ENCODE measurements around the gene TTI1. TPM values are rescaled to one million over a fixed set of nuclear protein-coding genes. Genes with fewer than 3 reads are reported as not detected.

Gene TTI1
- polyA plus RNA-seq, 3 donors from 2014 or later = 8.8 to 17.7 (median 15.4) TPM

GRCh38 chr20:37936451-37936850, 96.8 kb downstream of the TTI1 start:
- no peaks in the 10 kb centered on the region for H3K36me3 Mint-ChIP-seq
- no peak overlapping the region for H3K4me3 Mint-ChIP-seq
- no peaks in the 10 kb centered on the region for H3K4me1 Mint-ChIP-seq
- peaks cover 0 to 2% (median 0%) of the 10 kb centered on the region in 6 donors for H3K9me3 Mint-ChIP-seq
- H3K27ac Mint-ChIP-seq = no peak overlapping the region
- peaks cover 1 to 3% (median 2%) of the 10 kb centered on the region in 3 donors for H3K27me3 Mint-ChIP-seq (ENCODE audit: low read depth in 3 of 3)
- DNase-seq = no peak

- DNase-seq = no peak
- H3K27ac Mint-ChIP-seq = no peak overlapping the region
- no peaks in the 10 kb centered on the region for H3K36me3 Mint-ChIP-seq
- peaks cover 1 to 3% (median 1%) of the 10 kb centered on the region in 3 donors for H3K27me3 Mint-ChIP-seq (ENCODE audit: low read depth in 3 of 3)
- H3K4me1 Mint-ChIP-seq = no peaks in the 10 kb centered on the region
- H3K9me3 Mint-ChIP-seq = peaks cover 0 to 2% (median 0%) of the 10 kb centered on the region in 6 donors
- no peak overlapping the region for H3K4me3 Mint-ChIP-seq
These were observed 97.2 kb downstream of the TTI1 start for GRCh38 chr20:37936041-37936440.

- Mint-ChIP-seq H3K4me3 (no peak overlapping the region), H3K4me1 (no peaks in the 10 kb centered on the region), H3K36me3 (no peaks in the 10 kb centered on the region), H3K27me3 (ENCODE audit: low read depth in 3 of 3) (peaks cover 0 to 1% (median under 1%) of the 10 kb centered on the region in 3 donors), H3K27ac (no peak overlapping the region), H3K9me3 (peaks cover 0 to 2% (median 0%) of the 10 kb centered on the region in 6 donors)
- DNase-seq = no peak
These were observed 97.8 kb downstream of the TTI1 start for GRCh38 chr20:37935435-37935834.

- no peak overlapping the region for H3K4me3 Mint-ChIP-seq
- no peaks in the 10 kb centered on the region for H3K4me1 Mint-ChIP-seq
- no peak overlapping the region for H3K27ac Mint-ChIP-seq
- DNase-seq = no peak
- H3K27me3 Mint-ChIP-seq (ENCODE audit: low read depth in 3 of 3) = peaks cover 0 to 1% (median 0%) of the 10 kb centered on the region in 3 donors
- H3K36me3 Mint-ChIP-seq = no peaks in the 10 kb centered on the region
- peaks cover 0 to 2% (median 0%) of the 10 kb centered on the region in 6 donors for H3K9me3 Mint-ChIP-seq
These were observed 98.5 kb downstream of the TTI1 start for GRCh38 chr20:37934634-37935375.

GRCh38 chr20:37933786-37934633, 99.2 kb downstream of the TTI1 start:
- Mint-ChIP-seq H3K4me3 (no peak overlapping the region), H3K9me3 (peaks cover 0 to 2% (median 0%) of the 10 kb centered on the region in 6 donors), H3K4me1 (no peaks in the 10 kb centered on the region), H3K36me3 (no peaks in the 10 kb centered on the region), H3K27ac (no peak overlapping the region), H3K27me3 (ENCODE audit: low read depth in 3 of 3) (peaks cover 0 to under 1% (median 0%) of the 10 kb centered on the region in 3 donors)
- DNase-seq = no peak

Other genes with a start within 250 kb of the TTI1 start
- not detected for gene VSTM2L, start 130.3 kb downstream of the TTI1 start, polyA plus RNA-seq
- 1 to 10 TPM; 2.0 to 4.3 (median 2.1) TPM for gene RPRD1B, start 290 bp upstream of the TTI1 start, polyA plus RNA-seq
- gene TGM2, start 131.8 kb upstream of the TTI1 start, polyA plus RNA-seq = not detected
- gene KIAA1755, start 227.3 kb upstream of the TTI1 start, polyA plus RNA-seq = not detected

Measured in immature natural killer cell (primary cell).